Stimulated activated CD4-positive, alpha-beta T cell treated with anti-CD3 and anti-CD28 coated beads, TNF-alpha, amount 100 ng/mL, for 4 hours (primary cell): ENCODE results near the gene PWWP2A.
"Not testable (repeated sequence)": the region's sequence is repeated elsewhere in the genome, so short reads cannot be mapped to it uniquely, and the experiment has no call there.

Source experiments
- DNase-seq, 3 experiments: peaks; one replicate each; pipeline ENCODE4 v3.0.0-alpha.2; 2020; ENCODE audit warnings: low read depth in 3 of 3

The PWWP2A gene

DNA sequence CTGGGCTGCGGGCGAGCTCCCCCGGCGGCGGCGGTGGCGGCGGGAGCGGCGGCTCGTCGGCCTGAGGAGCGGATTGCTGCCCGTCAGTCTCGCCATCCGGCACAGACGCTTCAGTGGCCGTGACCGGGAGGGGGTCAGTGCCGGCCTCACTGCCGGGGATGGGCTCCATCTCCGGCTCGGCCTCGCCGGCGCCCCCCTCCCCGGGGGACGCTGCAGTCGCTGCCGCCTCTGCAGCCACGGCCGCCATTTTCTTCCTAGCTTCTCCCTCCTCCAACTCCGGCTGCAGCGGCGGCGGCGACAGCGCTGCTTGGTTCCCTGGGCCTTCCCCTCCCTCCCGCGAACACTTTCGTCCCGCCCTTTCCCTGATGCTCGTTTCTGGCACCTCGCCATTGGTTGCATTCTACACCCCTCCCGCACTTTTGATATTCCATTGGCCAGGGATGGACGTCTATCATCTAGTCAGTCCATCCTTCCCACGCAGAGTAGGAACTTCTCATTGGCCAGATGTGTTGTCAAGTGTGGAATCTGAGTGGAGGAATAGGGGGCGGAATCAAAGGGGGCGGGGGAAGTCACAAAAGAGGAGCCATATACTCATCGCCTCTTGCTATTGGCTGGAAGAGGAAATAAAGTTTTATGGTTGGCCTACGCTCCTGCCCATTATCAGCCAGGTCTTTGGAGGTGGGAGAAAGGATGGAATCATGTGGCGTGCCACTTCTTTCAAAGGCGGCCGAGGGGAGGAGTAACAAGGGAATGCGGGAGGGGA is at the start of gene PWWP2A:
Gene PWWP2A (minus strand): TSS at position 309 of the 763 bp plus-strand sequence. CDS start 62 bp downstream, at position 247.
- peak; percentile 87 to 97 (median 91) for DNase-seq

DNA sequence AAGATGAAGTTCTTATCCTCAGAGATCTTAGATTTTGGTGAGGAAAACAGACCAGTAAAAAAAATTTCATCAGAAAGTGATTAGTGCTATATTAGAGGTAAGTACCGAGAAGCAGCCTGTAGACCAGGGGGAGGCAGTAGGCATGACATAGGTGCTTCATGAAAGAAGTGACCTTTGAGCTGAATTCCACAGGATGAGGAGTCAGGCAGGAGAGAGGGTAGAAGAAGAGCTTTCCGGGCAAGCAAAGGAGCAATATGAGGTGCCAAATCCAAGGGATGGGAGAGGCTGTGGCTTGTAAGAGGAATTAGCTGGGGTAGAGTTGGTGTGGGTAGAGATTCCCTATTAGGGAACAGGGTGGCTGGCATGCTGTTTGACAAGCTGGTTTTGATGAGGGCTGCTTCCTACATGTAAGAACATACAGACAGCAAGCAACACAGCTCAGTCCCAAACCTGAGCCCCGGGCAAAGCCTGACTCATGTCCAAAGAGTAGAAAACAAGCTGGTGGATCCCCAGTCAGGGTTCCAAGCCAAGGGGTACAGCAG is 48.4 kb upstream of the PWWP2A start:
- DNase-seq: no peak

DNA sequence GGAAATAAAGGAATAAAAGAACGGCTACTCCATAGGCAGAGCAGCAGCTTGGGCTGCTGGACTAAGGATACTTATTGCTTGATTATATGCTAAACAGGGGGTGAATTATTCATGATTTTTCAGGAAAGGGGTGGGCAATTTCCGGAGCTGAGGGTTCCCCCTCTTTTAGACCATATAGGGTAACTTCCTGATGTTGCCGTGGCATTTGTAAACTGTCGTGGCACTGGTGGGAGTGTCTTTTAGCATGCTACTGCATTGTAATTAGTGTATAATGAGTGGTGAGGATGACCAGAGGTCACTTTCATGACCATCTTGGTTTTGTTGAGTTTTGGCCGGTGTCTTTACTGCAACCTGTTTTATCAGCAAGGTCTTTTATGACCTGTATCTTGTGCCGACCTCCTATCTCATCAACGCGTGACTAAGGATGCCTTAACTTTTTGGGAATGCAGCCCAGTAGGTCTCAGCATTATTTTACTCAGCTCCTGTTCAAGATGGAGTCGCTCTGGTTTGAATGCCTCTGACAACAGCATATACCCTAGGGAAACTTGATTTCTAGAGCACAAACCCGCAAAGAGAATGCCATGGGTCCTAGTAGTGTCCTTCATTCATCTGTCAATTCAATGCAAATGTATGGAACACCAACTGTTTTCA is 47.8 kb upstream of the PWWP2A start:
- no peak for DNase-seq

GRCh38 chr5:160166069-160166972 is 47.1 kb upstream of the PWWP2A start:
- no peak for DNase-seq

DNA sequence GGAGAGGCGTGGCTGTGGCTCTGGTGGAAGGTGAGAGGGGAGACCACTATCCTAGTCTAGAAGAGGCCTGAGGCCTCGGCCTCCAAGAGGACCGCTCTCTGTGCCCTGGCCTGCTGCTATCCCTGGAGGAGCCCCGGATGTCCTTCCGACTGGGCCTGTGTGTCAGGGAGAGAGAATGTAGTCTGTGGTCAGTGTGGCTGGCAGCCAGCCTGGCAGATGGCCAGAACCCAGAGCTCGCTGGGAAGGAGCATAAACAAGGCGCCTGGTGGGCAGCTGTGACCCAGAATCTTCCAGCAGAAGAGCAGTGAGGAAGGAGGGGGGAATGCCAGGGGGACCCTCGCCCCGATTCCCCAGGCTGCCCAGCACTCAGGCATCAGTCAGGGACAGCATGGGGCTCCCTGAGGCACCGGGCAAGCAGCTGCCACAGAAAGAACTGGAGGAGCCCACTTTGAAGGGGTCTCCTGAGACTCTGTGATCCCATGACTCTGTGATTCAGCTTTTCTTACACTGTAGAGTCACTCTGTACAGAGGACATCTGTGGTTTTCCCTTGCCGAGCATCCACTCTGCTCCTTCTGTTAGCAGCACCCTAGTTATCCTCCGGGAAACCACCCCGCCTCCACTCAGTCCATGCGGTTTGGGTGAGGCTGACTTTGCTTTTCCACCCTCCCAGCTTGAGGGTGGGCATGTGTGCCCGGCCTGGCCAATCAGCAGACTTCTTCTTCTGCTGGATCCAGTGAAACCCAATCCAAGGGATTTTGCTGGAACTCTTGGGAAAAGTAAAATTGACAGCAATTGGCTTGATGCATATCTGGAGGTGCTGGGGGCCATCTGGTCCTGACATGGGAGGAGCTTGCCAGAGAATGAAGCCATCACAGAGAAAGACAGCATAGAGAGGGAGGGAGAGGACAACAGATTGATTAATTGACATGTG is 46.2 kb upstream of the PWWP2A start:
- DNase-seq: no peak

GRCh38 chr5:160162910-160163309 is 43.7 kb upstream of the PWWP2A start:
- DNase-seq: no peak

DNA sequence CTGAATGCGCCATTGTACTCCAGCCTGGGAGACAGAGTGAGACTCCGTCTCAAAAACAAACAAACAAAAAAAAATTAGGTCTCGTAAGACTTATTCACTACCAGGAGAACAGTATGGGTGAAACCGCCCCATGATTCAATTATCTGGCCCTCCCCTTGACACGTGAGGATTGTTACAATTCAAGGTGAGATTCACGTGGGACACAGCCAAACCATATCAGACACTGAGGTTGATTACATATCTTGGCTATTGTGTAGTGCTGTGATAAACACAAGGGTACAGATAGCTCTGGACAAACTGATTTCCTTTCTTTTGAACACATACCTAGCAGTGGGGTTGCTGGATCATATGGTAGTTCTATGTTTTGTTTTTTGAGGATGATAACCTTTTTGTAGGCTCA is 42.4 kb upstream of the PWWP2A start:
- no peak for DNase-seq

GRCh38 chr5:160160875-160161274 is 41.6 kb upstream of the PWWP2A start:
- DNase-seq: not testable (repeated sequence)

GRCh38 chr5:160159991-160160792 is 40.9 kb upstream of the PWWP2A start:
- DNase-seq: no peak

- no peak for DNase-seq
Measured at GRCh38 chr5:160158087-160158486, 38.8 kb upstream of the PWWP2A start.

- DNase-seq: no peak
Measured at GRCh38 chr5:160155017-160155750, 35.9 kb upstream of the PWWP2A start.

- no peak for DNase-seq
Measured at GRCh38 chr5:160152901-160153300, 33.7 kb upstream of the PWWP2A start.

GRCh38 chr5:160152287-160152686 is 33.0 kb upstream of the PWWP2A start:
- no peak for DNase-seq

DNA sequence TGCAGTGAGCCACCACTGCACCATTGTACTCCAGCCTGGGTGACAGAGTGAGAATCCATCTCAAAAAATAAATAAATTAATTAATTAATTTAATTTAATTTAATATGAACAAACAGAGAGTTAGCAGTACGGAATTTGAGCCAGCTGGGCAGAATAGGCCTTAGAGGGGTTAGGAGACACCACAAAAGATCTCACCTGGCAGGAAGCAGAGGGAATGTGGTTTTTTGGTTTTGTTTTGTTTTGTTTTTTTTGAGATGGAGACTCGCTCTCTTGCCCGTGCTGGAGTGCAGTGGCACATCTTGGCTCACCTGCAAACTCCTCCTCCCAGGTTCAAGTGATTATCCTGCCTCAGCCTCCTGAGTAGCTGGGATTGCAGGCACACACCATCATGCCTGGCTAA is 31.8 kb upstream of the PWWP2A start:
- no peak for DNase-seq

GRCh38 chr5:160150381-160150780 is 31.1 kb upstream of the PWWP2A start:
- DNase-seq: no peak

- not testable (repeated sequence) for DNase-seq
Measured at GRCh38 chr5:160144436-160144835, 25.2 kb upstream of the PWWP2A start.

- no peak for DNase-seq
Measured at GRCh38 chr5:160134332-160134731, 15.1 kb upstream of the PWWP2A start.

- DNase-seq: no peak
Measured at GRCh38 chr5:160133918-160134304, 14.7 kb upstream of the PWWP2A start.
